DOHH2 (cell line): Measurements from ENCODE around the gene CPT1A.

Experiments
- H3F3A ChIP-seq: fragments of 200-600 bp; sonication (generic), shearing (Covaris generic); 2 replicates; pipeline ENCODE4 v1.6.0; 2016; ENCODE audit warnings: antibody characterized with exemption, mild to moderate bottlenecking; ENCODE audit not compliant: control insufficient read depth, insufficient read depth
- H3K27ac ChIP-seq: fragments of 200-600 bp; sonication (generic); 2 replicates; pipeline ENCODE4 v1.5.1; 2014; ENCODE audit warnings: low read depth, mild to moderate bottlenecking, low read length, moderate library complexity
- H3K27me3 ChIP-seq: fragments of 200-600 bp; sonication (generic); 2 replicates; pipeline ENCODE4 v1.6.1; 2014; ENCODE audit warnings: mild to moderate bottlenecking, low read length, mixed read lengths; ENCODE audit not compliant: control insufficient read depth
- H3K36me3 ChIP-seq: fragments of 200-600 bp; sonication (generic); 2 replicates; pipeline ENCODE4 v1.6.1; 2014; ENCODE audit warnings: mild to moderate bottlenecking, low read length, moderate library complexity, mixed read lengths; ENCODE audit not compliant: control insufficient read depth
- H3K4me1 ChIP-seq: fragments of 200-600 bp; sonication (generic); 2 replicates; pipeline ENCODE4 v1.6.1; 2014; ENCODE audit warnings: mild to moderate bottlenecking, low read length, mixed read lengths; ENCODE audit not compliant: control insufficient read depth
- H3K4me2 ChIP-seq: fragments of 200-600 bp; sonication (generic); 2 replicates; pipeline ENCODE4 v1.6.0; 2014; ENCODE audit warnings: mild to moderate bottlenecking, low read length, moderate library complexity
- H3K4me3 ChIP-seq: fragments of 200-600 bp; sonication (generic); 2 replicates; pipeline ENCODE4 v1.5.1; 2014; ENCODE audit warnings: mild to moderate bottlenecking, low read length, mixed read lengths
- H3K79me2 ChIP-seq: fragments of 200-600 bp; sonication (generic); 2 replicates; pipeline ENCODE4 v1.6.1; 2014; ENCODE audit warnings: mild to moderate bottlenecking, low read length, mixed read lengths; ENCODE audit not compliant: control insufficient read depth
- H3K9me2 ChIP-seq: fragments of 200-600 bp; sonication (generic); replicated peaks from 2 replicates; pipeline ENCODE4 v1.6.1; 2014; ENCODE audit warnings: mild to moderate bottlenecking, low read length, mixed read lengths; ENCODE audit not compliant: control insufficient read depth
- H3K9me3 ChIP-seq: fragments of 200-600 bp; sonication (generic); 2 replicates; pipeline ENCODE4 v1.6.1; 2014; ENCODE audit warnings: antibody characterized with exemption, low read length, mixed read lengths; ENCODE audit not compliant: control insufficient read depth, insufficient read depth
- H4K20me1 ChIP-seq: fragments of 200-600 bp; sonication (generic); 2 replicates; pipeline ENCODE4 v1.6.0; 2014; ENCODE audit warnings: low read depth, mild to moderate bottlenecking, antibody characterized with exemption, low read length, moderate library complexity; ENCODE audit not compliant: control insufficient read depth, insufficient read depth
- EZH2phosphoT487 ChIP-seq: fragments of 200-600 bp; sonication (generic); IDR thresholded peaks from 2 replicates; pipeline ENCODE4 v1.6.1; 2017; ENCODE audit warnings: borderline replicate concordance, mild to moderate bottlenecking, antibody characterized with exemption, low read length, moderate library complexity, mixed read lengths
- TF ChIP-seq, protein P1 (sequence below): fragments of 200-600 bp; sonication (generic); IDR thresholded peaks from one replicate; pipeline ENCODE4 v1.5.1; 2014; ENCODE audit warnings: antibody characterized with exemption, mild to moderate bottlenecking, low read depth, low read length; ENCODE audit not compliant: poor library complexity, severe bottlenecking

CPT1A gene

GRCh38 chr11:68707527-68707926, 134.2 kb downstream of the CPT1A start:
- no peak overlapping the region for H3K27ac ChIP-seq
- no peaks in the 10 kb centered on the region for H3K79me2 ChIP-seq

GRCh38 chr11:68704887-68705286, 136.8 kb downstream of the CPT1A start:
- Histone ChIP-seq H3K36me3 (no peaks in the 10 kb centered on the region), H3K4me3 (no peak overlapping the region), H3K79me2 (no peaks in the 10 kb centered on the region), H3K9me2 (no peaks in the 10 kb centered on the region), H3K27me3 (peaks cover 3% of the 10 kb centered on the region; the same call in 1 of the 2 replicates), H3K4me2 (no peak overlapping the region), H3K4me1 (no peaks in the 10 kb centered on the region), H3F3A (no peaks in the 10 kb centered on the region), H4K20me1 (no peaks in the 10 kb centered on the region), H3K9me3 (no peaks in the 10 kb centered on the region), H3K27ac (no peak overlapping the region)
- TF ChIP-seq, protein P1, sequence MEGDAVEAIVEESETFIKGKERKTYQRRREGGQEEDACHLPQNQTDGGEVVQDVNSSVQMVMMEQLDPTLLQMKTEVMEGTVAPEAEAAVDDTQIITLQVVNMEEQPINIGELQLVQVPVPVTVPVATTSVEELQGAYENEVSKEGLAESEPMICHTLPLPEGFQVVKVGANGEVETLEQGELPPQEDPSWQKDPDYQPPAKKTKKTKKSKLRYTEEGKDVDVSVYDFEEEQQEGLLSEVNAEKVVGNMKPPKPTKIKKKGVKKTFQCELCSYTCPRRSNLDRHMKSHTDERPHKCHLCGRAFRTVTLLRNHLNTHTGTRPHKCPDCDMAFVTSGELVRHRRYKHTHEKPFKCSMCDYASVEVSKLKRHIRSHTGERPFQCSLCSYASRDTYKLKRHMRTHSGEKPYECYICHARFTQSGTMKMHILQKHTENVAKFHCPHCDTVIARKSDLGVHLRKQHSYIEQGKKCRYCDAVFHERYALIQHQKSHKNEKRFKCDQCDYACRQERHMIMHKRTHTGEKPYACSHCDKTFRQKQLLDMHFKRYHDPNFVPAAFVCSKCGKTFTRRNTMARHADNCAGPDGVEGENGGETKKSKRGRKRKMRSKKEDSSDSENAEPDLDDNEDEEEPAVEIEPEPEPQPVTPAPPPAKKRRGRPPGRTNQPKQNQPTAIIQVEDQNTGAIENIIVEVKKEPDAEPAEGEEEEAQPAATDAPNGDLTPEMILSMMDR = no peak
- no peak for TF ChIP-seq EZH2phosphoT487

More at GRCh38 chr11:68707527-68707926, 134.2 kb downstream of the CPT1A start:
- H3K9me2 ChIP-seq = no peaks in the 10 kb centered on the region
- no peaks in the 10 kb centered on the region for H3K36me3 ChIP-seq
- H3K27me3 ChIP-seq = peaks cover 4% of the 10 kb centered on the region; the same call in 1 of the 2 replicates
- no peaks in the 10 kb centered on the region for H3F3A ChIP-seq
- TF ChIP-seq, protein P1 = no peak
- no peak for TF ChIP-seq EZH2phosphoT487
- H3K4me3 ChIP-seq = no peak overlapping the region
- H3K4me1 ChIP-seq = no peaks in the 10 kb centered on the region
- H3K4me2 ChIP-seq = no peak overlapping the region
- no peaks in the 10 kb centered on the region for H4K20me1 ChIP-seq
- no peaks in the 10 kb centered on the region for H3K9me3 ChIP-seq
